GM12878 (cell line): ENCODE data around the gene CNIH1. TPM values are rescaled to one million over a fixed set of nuclear protein-coding genes. Genes with fewer than 3 reads are reported as not detected.
"Not testable (repeated sequence)": the region's sequence is repeated elsewhere in the genome, so short reads cannot be mapped to it uniquely, and the experiment has no call there.

Experiments used
- ATAC-seq: fragments of 200-7000 bp; cut with Tn5 transposase; 3 replicates; pipeline ENCODE4 v1.9.1; 2020; ENCODE audit warnings: mild to moderate bottlenecking, moderate library complexity
- BruUV-seq: library from RNA; stranded (reverse); fragments of 400-500 nt; replicated peaks from 2 replicates; lab custom pipeline; 2021; lab: Mats Ljungman, UMichigan
- CTCF ChIA-PET: fragments of 300-600 bp; sonication (Branson Sonifier 250); formaldehyde crosslinking; extraction: SDS; loops from one replicate; lab custom pipeline; 2021; ENCODE audit warnings: inconsistent platforms; lab: Yijun Ruan, JAX
- POLR2A ChIA-PET: fragments of 350-600 bp; formaldehyde crosslinking; extraction: SDS; loops from one replicate; lab custom pipeline; 2021; ENCODE audit warnings: inconsistent platforms; lab: Charles Lee
- RAD21 ChIA-PET: fragments of 300-600 bp; sonication (Branson Sonifier 250); formaldehyde crosslinking; loops from one replicate; lab custom pipeline; 2023; ENCODE audit warnings: antibody characterized with exemption; ENCODE audit not compliant: unreplicated experiment; lab: Charles Lee
- SMC1A ChIA-PET: fragments of 300-600 bp; sonication (Branson Sonifier 250); formaldehyde crosslinking; loops from one replicate; lab custom pipeline; 2023; ENCODE audit not compliant: unreplicated experiment, uncharacterized antibody; lab: Charles Lee
- DNase-seq: peaks from one replicate; pipeline ENCODE4 v3.0.0-alpha.2; 2011; ENCODE audit warnings: low read depth, low spot score
- FAIRE-seq: peaks from 3 replicates; lab custom pipeline; 2011; peaks lifted over from hg19 to GRCh38; lab: Jason Lieb, UNC
- H2AFZ ChIP-seq: 2 replicates; pipeline ENCODE4 v1.6.0; 2011; ENCODE audit warnings: low read depth, low read length, control low read depth; ENCODE audit not compliant: control insufficient read depth
- H3K27ac ChIP-seq: 2 replicates; pipeline ENCODE4 v1.5.1; 2011; ENCODE audit warnings: control low read depth; ENCODE audit not compliant: control insufficient read depth, insufficient read depth
- H3K27me3 ChIP-seq, 2 experiments: replicated peaks in 1 of 2; 2 replicates each; pipeline versions ENCODE4 v1.6.0 to v1.6.1; 2011; ENCODE audit warnings: low read length in 1 of 2; ENCODE audit not compliant: control insufficient read depth in 2 of 2, insufficient read depth in 2 of 2
- H3K36me3 ChIP-seq, 2 experiments: 2 replicates each; pipeline ENCODE4 v1.5.1; 2011; ENCODE audit warnings: low read length in 1 of 2; ENCODE audit not compliant: control insufficient read depth in 2 of 2, insufficient read depth in 2 of 2
- H3K4me1 ChIP-seq: 2 replicates; pipeline ENCODE4 v1.6.1; 2011; ENCODE audit warnings: mild to moderate bottlenecking, low read length, moderate library complexity, mixed read lengths; ENCODE audit not compliant: control insufficient read depth, insufficient read depth
- H3K4me2 ChIP-seq: 2 replicates; pipeline ENCODE4 v1.6.0; 2011; ENCODE audit warnings: control low read depth; ENCODE audit not compliant: control insufficient read depth, insufficient read depth
- H3K4me3 ChIP-seq: fragments of 200-600 bp; sonication (generic); 2 replicates; pipeline ENCODE4 v1.5.1; 2016
- H3K79me2 ChIP-seq: 2 replicates; pipeline ENCODE4 v1.6.0; 2011; ENCODE audit warnings: low read length; ENCODE audit not compliant: control insufficient read depth, insufficient read depth
- H3K9ac ChIP-seq: 2 replicates; pipeline ENCODE4 v1.8.0; 2011; ENCODE audit warnings: low read length, control low read depth, mixed read lengths; ENCODE audit not compliant: control insufficient read depth, insufficient read depth
- H3K9me3 ChIP-seq: replicated peaks from 3 replicates; pipeline ENCODE4 v1.5.1; 2011; ENCODE audit warnings: mild to moderate bottlenecking, low read length; ENCODE audit not compliant: control insufficient read depth, insufficient read depth
- H4K20me1 ChIP-seq: 2 replicates; pipeline ENCODE4 v1.6.0; 2011; ENCODE audit not compliant: control insufficient read depth, insufficient read depth
- PRDM15 ChIP-seq: fragments of 450-650 bp; formaldehyde crosslinking; IDR thresholded peaks from 2 replicates; pipeline ENCODE4 v1.4.0; 2020; ENCODE audit warnings: mild to moderate bottlenecking, moderate library complexity
- SMAD1 ChIP-seq: fragments of 450-650 bp; IDR thresholded peaks from 2 replicates; pipeline ENCODE4 v1.6.1; 2018; ENCODE audit warnings: mild to moderate bottlenecking, low read depth; ENCODE audit not compliant: partially characterized antibody
- WRNIP1 ChIP-seq: IDR thresholded peaks from 2 replicates; pipeline ENCODE4 v1.6.1; 2011; ENCODE audit warnings: low read depth, low read length, improper control_type of control experiment, borderline replicate concordance
- ZNF592 ChIP-seq: fragments of 450-650 bp; IDR thresholded peaks from 2 replicates; pipeline ENCODE4 v1.6.1; 2017; ENCODE audit warnings: mild to moderate bottlenecking, moderate library complexity
- ZNF687 ChIP-seq: fragments of 450-650 bp; IDR thresholded peaks from 2 replicates; pipeline ENCODE4 v1.6.1; 2017; ENCODE audit warnings: mild to moderate bottlenecking, moderate library complexity
- WGBS: methylation state at CpG from one replicate; pipeline ENCODE4 v1.1.6; 2016; ENCODE audit warnings: low lambda C conversion rate; ENCODE audit not compliant: insufficient replicate concordance, insufficient coverage; ENCODE audit errors: missing lambda C conversion rate; 5-methylcytosine and 5-hydroxymethylcytosine counted together
- in situ Hi-C: fragments of 300-500 bp; cut with MboI; formaldehyde crosslinking; loops from 9 replicates; pipeline ENCODE4 v1.14.3; 2018; ENCODE audit warnings: mixed read lengths
- intact Hi-C: fragments of 100-400 bp; cut with micrococcal nuclease; formaldehyde crosslinking; loops from one replicate; pipeline ENCODE4 v1.14.2; 2022; ENCODE audit not compliant: unreplicated experiment
- polyA plus RNA-seq, 11 experiments: library from polyadenylated mRNA; depleted of rRNA in 4 of 11; unstranded in 6 of 11; stranded (reverse) in 5 of 11; fragments of >200 nt; fragmentation: Nextera tagmentation in 4 of 11; fragmentation: Illumina TruSeq in 1 of 11; extraction: Ambion mirVana in 4 of 11; extraction: Trizol in 1 of 11; gene quantifications; 1 replicate in 1 of 11; 2 replicates in 10 of 11; pipeline versions ENCODE4 v1.2.1 to v1.2.3, GENCODE V29; 2011 to 2016; ENCODE audit warnings: inconsistent platforms in 2 of 11, missing spikeins in 2 of 11, low read depth in 1 of 11
- total RNA-seq, 4 experiments: library from RNA; depleted of rRNA in 3 of 4; stranded (reverse); fragments of >200 nt in 3 of 4; fragmentation: Illumina TruSeq in 1 of 4; extraction: Trizol in 1 of 4; gene quantifications; 2 replicates each; pipeline versions ENCODE4 v1.2.1 to v1.2.3, GENCODE V29; 2013 to 2021

The CNIH1 gene
- total and polyA plus RNA-seq, 10 of the 15 experiments (the other 5 are each of a cell fraction or from before 2014, with no cell fraction given) = 48.9 to 274 (median 110) TPM

- TF ChIP-seq PRDM15 = no peak
- no peak for TF ChIP-seq WRNIP1
- TF ChIP-seq ZNF687 = no peak
- no peak for TF ChIP-seq ZNF592
- no peak for TF ChIP-seq SMAD1
These were observed 46.6 kb downstream of the CNIH1 start (continued) for GRCh38 chr14:54394596-54394995.

- H3K36me3 ChIP-seq, H3K4me1 ChIP-seq, H2AFZ ChIP-seq, in situ Hi-C loops, RAD21 ChIA-PET, H3K9me3 ChIP-seq, H3K27ac ChIP-seq, intact Hi-C loops, POLR2A ChIA-PET, BruUV-seq, H3K9ac ChIP-seq, H4K20me1 ChIP-seq, H3K27me3 ChIP-seq, SMC1A ChIA-PET, H3K4me3 ChIP-seq, DNase-seq, H3K4me2 ChIP-seq, FAIRE-seq, ATAC-seq: not testable (repeated sequence)
- peaks cover 12% of the 10 kb centered on the region for H3K79me2 ChIP-seq
- 92% methylated on average over 66 of the region's 68 CpGs for WGBS
- CTCF ChIA-PET = interaction anchor here (1.0 kb wide), 1 partner anchor 45 kb away, joined by 3 read pairs; no protein-coding TSS in a partner anchor
These were observed 47.9 kb downstream of the CNIH1 start for GRCh38 chr14:54392986-54393884.
